Measurements from ENCODE around the gene NOP9. TPM values are rescaled to one million over a fixed set of nuclear protein-coding genes. Genes with fewer than 3 reads are reported as not detected.

Gene NOP9
- total and polyA plus RNA-seq, 8 donors = 22.4 to 28.4 (median 25.1) TPM

- TF ChIP-seq CTCF (IDR thresholded peaks at IDR 0.05) = no peak
- DNase-seq (peak in 2 of 4 donors; percentile 36 to 57), ATAC-seq (peak; percentile 68)
- Histone ChIP-seq H3K27me3 (no peaks in the 10 kb centered on the region), H3K36me3 (peaks cover 0 to 17% of the 10 kb centered on the region in 2 donors), H3K9me3 (no peaks in the 10 kb centered on the region), H3K4me1 (no peaks in the 10 kb centered on the region), H3K27ac (no peak overlapping the region), H3K4me3 (no peak overlapping the region)
- intact Hi-C loops (cut with DNase I) = no loop called here
These were observed 40.2 kb upstream of the NOP9 start for GRCh38 chr14:24259282-24260025.

- intact Hi-C loops (cut with DNase I) = no loop called here
- no peak overlapping the region for H3K4me3 ChIP-seq
- no peaks in the 10 kb centered on the region for H3K27me3 ChIP-seq
- H3K36me3 ChIP-seq = peaks cover 0 to 14% of the 10 kb centered on the region in 2 donors
- H3K27ac ChIP-seq = no peak overlapping the region
- no peaks in the 10 kb centered on the region for H3K4me1 ChIP-seq
- ATAC-seq = peak; percentile 25
- H3K9me3 ChIP-seq = no peaks in the 10 kb centered on the region
- no peak for DNase-seq
- TF ChIP-seq CTCF (IDR thresholded peaks at IDR 0.05) = no peak
These were observed 39.4 kb upstream of the NOP9 start for GRCh38 chr14:24260026-24260779.

GRCh38 chr14:24260780-24261157, 38.9 kb upstream of the NOP9 start:
- TF ChIP-seq CTCF (IDR thresholded peaks at IDR 0.05) = no peak
- no peak for DNase-seq
- Histone ChIP-seq H3K4me1 (no peaks in the 10 kb centered on the region), H3K4me3 (no peak overlapping the region), H3K27ac (no peak overlapping the region), H3K27me3 (no peaks in the 10 kb centered on the region), H3K9me3 (no peaks in the 10 kb centered on the region), H3K36me3 (peaks cover 0 to 14% of the 10 kb centered on the region in 2 donors)
- intact Hi-C loops (cut with DNase I) = no loop called here
- ATAC-seq = no peak

GRCh38 chr14:24261256-24261968, 38.2 kb upstream of the NOP9 start:
- no peaks in the 10 kb centered on the region for H3K27me3 ChIP-seq
- peaks cover 0 to 19% of the 10 kb centered on the region in 2 donors for H3K36me3 ChIP-seq
- no peak for DNase-seq
- intact Hi-C loops (cut with DNase I) = no loop called here
- H3K27ac ChIP-seq = no peak overlapping the region
- H3K4me1 ChIP-seq = no peaks in the 10 kb centered on the region
- no peak for TF ChIP-seq CTCF (IDR thresholded peaks at IDR 0.05)
- no peaks in the 10 kb centered on the region for H3K9me3 ChIP-seq
- no peak overlapping the region for H3K4me3 ChIP-seq
- ATAC-seq = no peak

GRCh38 chr14:24261969-24262327, 37.7 kb upstream of the NOP9 start:
- Histone ChIP-seq H3K4me3 (no peak overlapping the region), H3K36me3 (peaks cover 0 to 25% of the 10 kb centered on the region in 2 donors), H3K4me1 (no peaks in the 10 kb centered on the region), H3K9me3 (no peaks in the 10 kb centered on the region), H3K27ac (no peak overlapping the region), H3K27me3 (no peaks in the 10 kb centered on the region)
- ATAC-seq = no peak
- DNase-seq = no peak
- intact Hi-C loops (cut with DNase I) = no loop called here
- TF ChIP-seq CTCF (IDR thresholded peaks at IDR 0.05) = no peak
